Thoracic aorta (tissue), 2 donors: ENCODE data around the gene GMEB2. TPM values are rescaled to one million over a fixed set of nuclear protein-coding genes. Genes with fewer than 3 reads are reported as not detected.

Experiments
- ATAC-seq: fragments of 150-250 bp; one replicate; pipeline ENCODE4 v1.8.0; 2017; ENCODE audit warnings: low read depth; ENCODE audit not compliant: insufficient number of reproducible peaks, low FRiP score
- DNase-seq: peaks from one replicate; pipeline ENCODE4 v3.0.0-alpha.2; 2020; ENCODE audit warnings: low spot score
- H3K27ac ChIP-seq, 2 donors: fragments of 200-600 bp; sonication (generic); 1 replicate in 1 of 2; 2 replicates in 1 of 2; pipeline ENCODE4 v1.5.1; 2016; ENCODE audit warnings: mild to moderate bottlenecking in 2 of 2, moderate library complexity in 2 of 2
- H3K27me3 ChIP-seq: fragments of 200-600 bp; sonication (generic); replicated peaks from 2 replicates; pipeline ENCODE4 v1.6.0; 2016; ENCODE audit warnings: mild to moderate bottlenecking; ENCODE audit not compliant: insufficient read depth
- H3K36me3 ChIP-seq: fragments of 200-600 bp; sonication (generic); one replicate; pipeline ENCODE4 v1.5.1; 2016
- H3K4me1 ChIP-seq, 2 donors: fragments of 200-600 bp; sonication (generic); 1 replicate in 1 of 2; 2 replicates in 1 of 2; pipeline versions ENCODE4 v1.5.1 to v1.6.0; 2016; ENCODE audit warnings: low read depth in 2 of 2, mild to moderate bottlenecking in 1 of 2; ENCODE audit not compliant: control insufficient read depth in 1 of 2
- H3K4me3 ChIP-seq: fragments of 200-600 bp; sonication (generic); 2 replicates; pipeline ENCODE4 v1.5.1; 2016; ENCODE audit warnings: mild to moderate bottlenecking
- H3K9me3 ChIP-seq: fragments of 200-600 bp; sonication (generic); 2 replicates; pipeline ENCODE4 v1.5.1; 2016
- CTCF ChIP-seq: fragments of 200-600 bp; sonication (generic); IDR thresholded peaks from one replicate; pipeline ENCODE4 v1.5.1; 2019; ENCODE audit warnings: antibody characterized with exemption
- total RNA-seq, 2 donors: library from RNA; depleted of rRNA; stranded (reverse); fragments of >200 nt; gene quantifications; one replicate each; pipeline versions ENCODE4 v1.1.0 to v1.2.3, GENCODE V29; 2016

The GMEB2 gene
- total RNA-seq, 2 donors from 2014 or later: 10.0 to 14.7 TPM

DNA sequence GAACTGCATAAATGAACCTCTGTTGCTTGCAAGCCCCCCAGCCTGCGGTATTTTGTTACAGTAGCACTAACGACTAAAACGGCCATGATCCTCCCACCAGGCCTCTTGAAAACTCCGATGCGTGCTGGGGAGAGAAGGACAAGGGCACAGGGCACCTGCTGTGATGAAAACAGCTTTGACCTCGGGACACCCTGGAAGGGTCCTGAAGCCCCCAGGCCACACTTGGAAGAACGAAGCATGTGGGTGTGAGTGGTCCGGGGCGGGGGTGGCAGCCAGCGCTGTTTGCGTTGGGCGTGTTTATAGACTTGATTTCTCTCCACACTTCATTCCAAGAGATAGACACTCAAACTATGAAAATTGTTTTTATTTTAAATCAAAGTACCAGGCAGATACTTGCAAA lies 39.6 kb downstream of the GMEB2 start:
- Histone ChIP-seq H3K9me3 (no peaks in the 10 kb centered on the region), H3K4me3 (no peak overlapping the region), H3K27me3 (no peaks in the 10 kb centered on the region), H3K36me3 (peaks cover 20% of the 10 kb centered on the region), H3K4me1 (no peaks in the 10 kb centered on the region), H3K27ac (no peak overlapping the region)
- ATAC-seq: no peak
- no peak for DNase-seq
- no peak for TF ChIP-seq CTCF

- DNase-seq: no peak
- Histone ChIP-seq H3K36me3 (peaks cover 16% of the 10 kb centered on the region), H3K9me3 (no peaks in the 10 kb centered on the region), H3K4me1 (no peaks in the 10 kb centered on the region), H3K27ac (no peak overlapping the region), H3K27me3 (no peaks in the 10 kb centered on the region), H3K4me3 (no peak overlapping the region)
- no peak for TF ChIP-seq CTCF
- ATAC-seq: no peak
Observed at GRCh38 chr20:63586797-63587196, 40.1 kb downstream of the GMEB2 start.

DNA sequence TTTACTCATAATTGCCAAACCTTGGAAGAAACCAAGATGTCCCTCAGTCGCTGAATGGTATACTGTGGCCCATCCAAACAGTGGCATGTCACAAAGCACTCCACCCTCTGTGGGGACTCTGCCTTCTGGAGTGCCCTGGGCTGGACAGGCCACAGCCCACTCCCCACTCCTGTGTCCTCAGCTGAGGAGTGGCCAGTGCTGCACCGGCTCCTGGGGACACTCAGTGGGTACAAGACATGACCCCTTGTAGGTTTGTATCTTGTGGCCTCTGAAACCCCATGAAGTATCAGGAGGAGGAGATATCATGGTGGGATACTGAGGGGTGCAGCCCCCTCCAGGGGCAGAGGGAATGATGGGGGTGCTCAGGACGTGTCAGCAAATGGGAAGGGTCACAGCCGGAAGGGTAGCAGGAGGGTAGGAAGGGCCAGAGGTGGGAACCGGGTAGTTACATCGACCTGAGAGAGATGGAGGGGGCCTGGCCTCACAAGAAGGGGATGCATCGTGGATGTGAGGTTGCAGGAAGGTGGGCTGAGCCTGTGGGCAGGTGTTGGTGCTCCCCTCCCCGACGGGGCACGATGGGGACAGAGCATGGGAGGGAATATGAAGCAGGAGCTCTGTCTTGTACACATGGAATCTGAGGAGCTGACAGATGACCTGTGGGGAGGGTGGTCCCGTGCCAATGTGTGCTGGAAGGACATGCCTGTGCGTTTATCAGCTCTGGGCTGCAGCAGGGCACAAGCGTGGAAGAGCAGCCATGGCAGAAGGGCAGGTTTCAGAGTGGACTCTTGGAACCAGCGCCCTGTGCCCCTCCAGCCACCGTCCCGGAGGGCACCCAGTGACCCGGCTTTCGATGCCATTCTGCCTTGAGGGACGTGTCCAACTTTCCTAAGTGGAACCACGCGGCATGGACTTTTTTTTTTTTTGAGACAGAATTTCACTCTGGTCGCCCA lies 41.0 kb downstream of the GMEB2 start:
- H3K4me3 ChIP-seq: no peak overlapping the region
- peaks cover 14% of the 10 kb centered on the region for H3K36me3 ChIP-seq
- H3K27ac ChIP-seq: no peak overlapping the region
- no peak for DNase-seq
- H3K4me1 ChIP-seq: no peaks in the 10 kb centered on the region
- TF ChIP-seq CTCF: no peak
- no peaks in the 10 kb centered on the region for H3K9me3 ChIP-seq
- no peaks in the 10 kb centered on the region for H3K27me3 ChIP-seq
- no peak for ATAC-seq

DNA sequence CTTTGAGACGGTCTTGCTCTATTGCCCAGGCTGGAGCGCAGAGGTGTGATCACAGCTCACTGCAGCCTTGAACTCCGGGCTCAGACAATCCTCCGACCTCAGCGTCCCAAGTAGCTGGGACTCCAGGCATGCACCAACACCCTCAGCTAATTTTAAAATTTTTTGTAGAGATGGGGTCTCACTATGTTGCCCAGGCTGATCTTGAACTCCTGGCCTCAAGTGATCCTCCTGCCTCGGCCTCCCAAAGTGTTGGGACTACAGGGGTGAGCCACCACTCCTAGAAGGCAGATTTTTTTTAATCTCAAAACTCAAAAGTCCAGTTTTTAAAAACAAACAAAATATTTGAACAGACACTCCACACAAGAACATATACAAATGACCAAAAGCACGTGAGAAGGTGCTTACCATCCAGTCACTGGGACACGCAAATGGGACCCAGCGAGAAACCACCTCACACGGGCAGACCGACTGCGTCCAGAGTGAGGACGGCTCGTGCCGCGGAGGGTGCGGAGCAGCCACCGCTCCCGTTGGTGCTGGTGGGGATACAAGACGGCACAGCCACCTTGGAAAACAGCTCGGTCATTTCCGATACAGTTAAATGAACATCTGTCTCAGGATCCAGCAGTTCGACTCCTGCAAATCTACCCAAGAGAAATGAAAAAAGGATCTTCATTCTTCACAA lies 44.4 kb downstream of the GMEB2 start:
- no peak for TF ChIP-seq CTCF
- H3K4me1 ChIP-seq: no peaks in the 10 kb centered on the region
- no peak for ATAC-seq
- no peaks in the 10 kb centered on the region for H3K36me3 ChIP-seq
- H3K9me3 ChIP-seq: no peaks in the 10 kb centered on the region
- DNase-seq: no peak
- no peak overlapping the region for H3K4me3 ChIP-seq
- H3K27ac ChIP-seq: no peak overlapping the region
- no peaks in the 10 kb centered on the region for H3K27me3 ChIP-seq

- H3K4me1 ChIP-seq: no peaks in the 10 kb centered on the region
- no peaks in the 10 kb centered on the region for H3K9me3 ChIP-seq
- no peak for TF ChIP-seq CTCF
- no peak overlapping the region for H3K27ac ChIP-seq
- DNase-seq (no peak), ATAC-seq (no peak)
- H3K4me3 ChIP-seq: no peak overlapping the region
- H3K27me3 ChIP-seq: no peaks in the 10 kb centered on the region
- H3K36me3 ChIP-seq: no peaks in the 10 kb centered on the region
Observed at GRCh38 chr20:63580796-63581461, 46.0 kb downstream of the GMEB2 start.
